Left ventricle myocardium inferior (tissue), 1 donor: ENCODE results near the gene PPP2R5A. TPM values are rescaled to one million over a fixed set of nuclear protein-coding genes. Genes with fewer than 3 reads are reported as not detected.

Experiments
- DNase-seq: peaks from one replicate; pipeline ENCODE4 v3.0.0-alpha.2; 2020
- H3K27ac ChIP-seq: fragments of 200-600 bp; replicated peaks from 2 replicates; pipeline ENCODE4 v1.8.0; 2021
- H3K27me3 ChIP-seq: fragments of 200-600 bp; 2 replicates; pipeline ENCODE4 v1.8.0; 2021; ENCODE audit warnings: low read depth
- H3K36me3 ChIP-seq: fragments of 200-600 bp; 2 replicates; pipeline ENCODE4 v1.8.0; 2021
- H3K4me1 ChIP-seq: fragments of 200-600 bp; 2 replicates; pipeline ENCODE4 v1.8.0; 2021
- H3K4me3 ChIP-seq: fragments of 200-600 bp; 2 replicates; pipeline ENCODE4 v1.8.0; 2021; ENCODE audit warnings: mild to moderate bottlenecking, moderate library complexity
- H3K9me3 ChIP-seq: fragments of 200-600 bp; replicated peaks from 2 replicates; pipeline ENCODE4 v1.8.0; 2021
- intact Hi-C: fragments of 100-400 bp; cut with micrococcal nuclease; formaldehyde crosslinking; loops from one replicate; pipeline ENCODE4 v1.11.0; 2022
- total RNA-seq: library from RNA; stranded (reverse); fragmentation: NEBNext Ultra II Directional; extraction: Animal tissue kit (Norgen Biotek cat#: 25700); gene quantifications from one replicate; pipeline ENCODE4 v1.2.1, GENCODE V29; 2021
- TF ChIP-seq, protein P1 (sequence below): fragments of 200-600 bp; IDR thresholded peaks from 2 replicates; pipeline ENCODE4 v1.8.0; 2021; ENCODE audit warnings: antibody characterized with exemption, mild to moderate bottlenecking, borderline replicate concordance
- donor health status: DM: no; HTN: yes; CAD: no; lungs with severe emphysema.

The PPP2R5A gene
- total RNA-seq, 1 donor from 2014 or later, result 69.3 TPM

DNA sequence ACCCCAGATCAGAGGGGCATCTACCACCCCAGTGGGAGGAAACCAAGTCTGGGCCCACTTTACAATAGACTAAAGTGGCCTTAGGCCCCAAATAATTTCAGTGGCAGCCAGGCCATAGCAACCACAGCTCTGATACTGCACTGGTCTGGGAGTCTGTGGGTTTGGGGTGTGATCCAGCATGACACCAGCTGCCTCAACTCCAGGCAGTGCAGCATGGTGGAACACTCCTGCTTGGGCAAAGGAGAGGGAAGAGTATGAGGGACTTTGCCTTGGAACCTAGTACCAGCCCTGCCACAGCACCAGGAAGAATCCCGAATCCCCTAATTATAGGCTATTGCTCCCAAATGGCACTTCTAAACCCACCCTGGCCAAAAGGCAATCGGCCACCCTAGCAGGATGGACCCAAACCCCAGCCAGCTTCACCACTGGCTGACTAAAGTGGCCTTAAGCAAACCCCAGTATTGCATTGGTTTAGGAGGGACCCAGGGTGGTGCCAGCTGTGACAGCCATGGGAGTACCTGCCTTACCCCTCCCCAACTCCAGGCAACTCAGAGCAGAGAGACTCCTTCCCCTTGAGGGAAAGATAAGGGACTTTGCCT is 82.4 kb downstream of the PPP2R5A start:
- intact Hi-C loops, result loop anchor here (5.0 to 10.0 kb wide), 2 partner anchors 87 to 295 kb away; no protein-coding TSS in a partner anchor
- Histone ChIP-seq H3K4me1 (peaks cover 39% of the 10 kb centered on the region), H3K4me3 (no peak overlapping the region), H3K27ac (peak overlapping the region; percentile 45), H3K36me3 (peaks cover 16% of the 10 kb centered on the region), H3K27me3 (no peaks in the 10 kb centered on the region), H3K9me3 (peaks cover 4% of the 10 kb centered on the region)
- TF ChIP-seq, protein P1, sequence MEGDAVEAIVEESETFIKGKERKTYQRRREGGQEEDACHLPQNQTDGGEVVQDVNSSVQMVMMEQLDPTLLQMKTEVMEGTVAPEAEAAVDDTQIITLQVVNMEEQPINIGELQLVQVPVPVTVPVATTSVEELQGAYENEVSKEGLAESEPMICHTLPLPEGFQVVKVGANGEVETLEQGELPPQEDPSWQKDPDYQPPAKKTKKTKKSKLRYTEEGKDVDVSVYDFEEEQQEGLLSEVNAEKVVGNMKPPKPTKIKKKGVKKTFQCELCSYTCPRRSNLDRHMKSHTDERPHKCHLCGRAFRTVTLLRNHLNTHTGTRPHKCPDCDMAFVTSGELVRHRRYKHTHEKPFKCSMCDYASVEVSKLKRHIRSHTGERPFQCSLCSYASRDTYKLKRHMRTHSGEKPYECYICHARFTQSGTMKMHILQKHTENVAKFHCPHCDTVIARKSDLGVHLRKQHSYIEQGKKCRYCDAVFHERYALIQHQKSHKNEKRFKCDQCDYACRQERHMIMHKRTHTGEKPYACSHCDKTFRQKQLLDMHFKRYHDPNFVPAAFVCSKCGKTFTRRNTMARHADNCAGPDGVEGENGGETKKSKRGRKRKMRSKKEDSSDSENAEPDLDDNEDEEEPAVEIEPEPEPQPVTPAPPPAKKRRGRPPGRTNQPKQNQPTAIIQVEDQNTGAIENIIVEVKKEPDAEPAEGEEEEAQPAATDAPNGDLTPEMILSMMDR, result no peak
- no peak for DNase-seq

DNA sequence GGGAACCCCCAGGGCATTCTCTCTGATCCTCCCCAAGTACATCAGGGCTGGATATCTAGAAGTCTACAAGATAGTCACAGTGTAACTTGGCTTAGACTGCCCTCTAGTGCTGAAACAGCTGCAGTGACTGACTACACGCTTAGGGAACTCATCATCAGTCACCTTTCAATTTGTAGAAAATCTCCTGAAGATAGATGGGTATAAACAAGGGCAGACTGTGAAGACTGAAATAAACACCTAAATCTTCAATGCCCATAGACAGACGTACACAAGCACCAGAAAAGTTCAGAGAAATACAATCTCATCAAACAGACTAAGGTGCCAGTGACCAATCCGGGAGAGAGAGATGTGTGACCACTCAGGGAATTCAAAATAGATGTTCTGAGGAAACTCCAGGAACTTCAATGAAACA is 82.9 kb downstream of the PPP2R5A start:
- peaks cover 11% of the 10 kb centered on the region for H3K36me3 ChIP-seq
- peaks cover 39% of the 10 kb centered on the region for H3K4me1 ChIP-seq
- TF ChIP-seq, protein P1, result peak; percentile 93
- intact Hi-C loops, result loop anchor here (5.0 to 10.0 kb wide), 2 partner anchors 87 to 296 kb away; no protein-coding TSS in a partner anchor
- no peak overlapping the region for H3K27ac ChIP-seq
- DNase-seq, result no peak
- no peaks in the 10 kb centered on the region for H3K27me3 ChIP-seq
- H3K4me3 ChIP-seq, result no peak overlapping the region
- peaks cover 8% of the 10 kb centered on the region for H3K9me3 ChIP-seq

DNA sequence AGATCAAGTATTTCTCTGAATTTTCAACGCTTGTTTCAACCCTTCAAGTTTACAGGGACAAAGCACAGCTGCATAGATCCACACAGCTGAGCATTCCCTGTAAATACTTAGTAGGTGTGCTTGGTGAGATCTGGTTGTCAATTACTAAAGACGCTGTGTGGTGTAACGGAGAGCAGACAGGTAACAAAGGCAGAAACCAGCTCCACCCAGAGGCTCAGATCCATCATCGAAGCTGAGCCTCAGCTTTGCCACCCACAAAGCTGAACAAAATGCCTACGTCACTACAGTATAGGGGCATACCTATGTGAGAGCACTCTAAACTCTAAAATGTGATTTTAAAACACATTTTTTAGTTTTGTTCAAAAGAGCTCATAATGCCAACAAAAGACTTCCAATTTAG is 90.8 kb downstream of the PPP2R5A start:
- H3K4me1 ChIP-seq, result no peaks in the 10 kb centered on the region
- H3K27ac ChIP-seq, result no peak overlapping the region
- H3K4me3 ChIP-seq, result no peak overlapping the region
- no peaks in the 10 kb centered on the region for H3K27me3 ChIP-seq
- H3K36me3 ChIP-seq, result peaks cover 34% of the 10 kb centered on the region
- intact Hi-C loops, result no loop called here
- H3K9me3 ChIP-seq, result peaks cover 8% of the 10 kb centered on the region
- DNase-seq, result no peak
- TF ChIP-seq, protein P1, result no peak

DNA sequence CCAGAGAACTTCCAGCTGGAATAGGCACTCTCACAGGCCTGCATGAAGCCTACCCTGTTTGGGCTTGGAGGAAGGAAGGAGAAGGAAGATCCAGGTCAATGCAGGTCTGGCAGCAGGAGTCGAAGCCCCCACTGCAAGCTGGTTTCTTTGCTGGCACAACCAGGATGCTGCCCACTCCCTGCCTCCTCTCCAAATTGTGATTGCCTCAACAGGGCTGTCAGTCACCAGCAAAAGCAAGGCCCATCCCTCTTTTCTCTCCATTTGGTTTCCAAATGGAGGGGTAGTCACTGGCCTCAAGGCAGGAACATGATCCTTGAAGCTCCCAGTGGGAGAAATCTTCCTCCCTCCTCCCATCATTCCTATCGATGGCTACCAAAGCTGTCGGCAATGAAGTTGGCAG is 92.4 kb downstream of the PPP2R5A start:
- TF ChIP-seq, protein P1, result no peak
- peaks cover 36% of the 10 kb centered on the region for H3K36me3 ChIP-seq
- intact Hi-C loops, result no loop called here

DNA sequence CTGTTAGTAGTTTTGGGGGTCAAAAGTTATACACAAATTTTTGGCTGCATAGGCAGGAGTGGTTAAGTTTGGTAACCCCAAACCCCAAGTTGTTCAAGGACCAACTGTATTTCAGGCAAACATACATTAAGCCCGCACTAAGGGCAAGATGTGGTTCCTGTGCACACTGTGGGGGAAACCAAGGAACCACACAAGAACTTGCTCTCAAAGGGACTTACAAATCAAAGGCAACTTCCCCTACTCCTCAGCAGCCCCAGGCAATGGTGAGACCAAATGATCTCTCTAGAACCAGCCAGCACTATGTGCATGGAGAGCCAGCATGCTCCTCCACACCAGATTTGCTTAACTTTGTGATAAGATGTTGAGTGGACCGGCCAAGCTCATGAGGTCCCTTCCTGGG is 94.2 kb downstream of the PPP2R5A start:
- peaks cover 47% of the 10 kb centered on the region for H3K36me3 ChIP-seq
- TF ChIP-seq, protein P1, result no peak
- H3K4me1 ChIP-seq, result no peaks in the 10 kb centered on the region
- no peak overlapping the region for H3K27ac ChIP-seq
- H3K4me3 ChIP-seq, result no peak overlapping the region
- intact Hi-C loops, result no loop called here
- H3K27me3 ChIP-seq, result no peaks in the 10 kb centered on the region
- DNase-seq, result no peak
- H3K9me3 ChIP-seq, result no peaks in the 10 kb centered on the region

More for the DNA sequence above, 92.4 kb downstream of the PPP2R5A start:
- no peak overlapping the region for H3K4me3 ChIP-seq
- H3K9me3 ChIP-seq, result peaks cover 3% of the 10 kb centered on the region
- H3K27me3 ChIP-seq, result no peaks in the 10 kb centered on the region
- no peaks in the 10 kb centered on the region for H3K4me1 ChIP-seq
- DNase-seq, result no peak
- no peak overlapping the region for H3K27ac ChIP-seq
